Fibroblast of villous mesenchyme (primary cell): ENCODE measurements around the gene MTHFD1L. TPM values are rescaled to one million over a fixed set of nuclear protein-coding genes. Genes with fewer than 3 reads are reported as not detected.

Source experiments
- DNase-seq: peaks from one replicate; pipeline ENCODE4 v3.0.0-alpha.2; 2010; ENCODE audit warnings: low read depth
- H3K4me3 ChIP-seq: 2 replicates; pipeline ENCODE4 v1.5.1; 2011; ENCODE audit warnings: low read depth, mild to moderate bottlenecking, low read length
- CTCF ChIP-seq: IDR thresholded peaks from 2 replicates; pipeline ENCODE4 v1.5.1; 2012; ENCODE audit warnings: low read depth, mild to moderate bottlenecking, low read length; ENCODE audit not compliant: insufficient read depth
- total RNA-seq: library from RNA; depleted of rRNA; stranded (reverse); fragments of >200 nt; gene quantifications from 2 replicates; pipeline ENCODE4 v1.2.3, GENCODE V29; 2012

The MTHFD1L gene
- total RNA-seq, 1 donor: 43.2 TPM

GRCh38 chr6:151023342-151023741, 157.8 kb downstream of the MTHFD1L start:
- no peak for TF ChIP-seq CTCF
- H3K4me3 ChIP-seq: no peak overlapping the region
- no peak for DNase-seq

GRCh38 chr6:151024597-151024996, 159.1 kb downstream of the MTHFD1L start:
- DNase-seq: no peak
- no peak overlapping the region for H3K4me3 ChIP-seq
- no peak for TF ChIP-seq CTCF

- DNase-seq: no peak
- no peak for TF ChIP-seq CTCF
- H3K4me3 ChIP-seq: no peak overlapping the region
Observed at GRCh38 chr6:151025076-151025475, 159.6 kb downstream of the MTHFD1L start.

GRCh38 chr6:151026041-151026663, 160.7 kb downstream of the MTHFD1L start:
- no peak overlapping the region for H3K4me3 ChIP-seq
- TF ChIP-seq CTCF: no peak
- DNase-seq: no peak

- DNase-seq: no peak
- no peak overlapping the region for H3K4me3 ChIP-seq
- no peak for TF ChIP-seq CTCF
Observed at GRCh38 chr6:151027295-151027747, 161.8 kb downstream of the MTHFD1L start.

GRCh38 chr6:151027936-151028838, 162.7 kb downstream of the MTHFD1L start:
- H3K4me3 ChIP-seq: no peak overlapping the region
- no peak for TF ChIP-seq CTCF
- DNase-seq: no peak

- no peak overlapping the region for H3K4me3 ChIP-seq
- TF ChIP-seq CTCF: no peak
- no peak for DNase-seq
Observed at GRCh38 chr6:151029970-151030369, 164.5 kb downstream of the MTHFD1L start.
